Measurements from ENCODE around the gene HNRNPC.
"Not testable (repeated sequence)": the region's sequence is repeated elsewhere in the genome, so short reads cannot be mapped to it uniquely, and the experiment has no call there.

The HNRNPC gene

GRCh38 chr14:21215879-21216251 lies 53.4 kb downstream of the HNRNPC start:
- no peaks in the 10 kb centered on the region for H3K9me3 ChIP-seq (ENCODE audit: control insufficient read depth in 5 of 5, low read length in 5 of 5)
- H3K27me3 ChIP-seq (ENCODE audit: control insufficient read depth in 5 of 5, insufficient read depth in 4 of 5, low read length in 5 of 5), result no peaks in the 10 kb centered on the region
- peaks cover 0 to 9% (median 3%) of the 10 kb centered on the region in 5 donors for H3K4me1 ChIP-seq (ENCODE audit: control insufficient read depth in 5 of 5, insufficient read depth in 5 of 5, low read length in 5 of 5)
- no peak overlapping the region for H3K27ac ChIP-seq (ENCODE audit: low read depth, low read length)
- no peak overlapping the region for H3K9ac ChIP-seq (ENCODE audit: low read length in 5 of 5)
- H3K36me3 ChIP-seq (ENCODE audit: control insufficient read depth in 5 of 5, insufficient read depth in 5 of 5, low read length in 5 of 5), result peaks cover 43 to 79% (median 57%) of the 10 kb centered on the region in 5 donors
- H3K4me3 ChIP-seq (ENCODE audit: low read depth in 1 of 5, low read length in 5 of 5), result no peak overlapping the region

- Histone ChIP-seq H3K27ac (ENCODE audit: low read depth, low read length) (no peak overlapping the region), H3K27me3 (ENCODE audit: control insufficient read depth in 5 of 5, insufficient read depth in 4 of 5, low read length in 5 of 5) (no peaks in the 10 kb centered on the region), H3K9ac (ENCODE audit: low read length in 5 of 5) (peak overlapping the region in 1 of 5 donors; percentile 24), H3K36me3 (ENCODE audit: control insufficient read depth in 5 of 5, insufficient read depth in 5 of 5, low read length in 5 of 5) (peaks cover 43 to 75% (median 53%) of the 10 kb centered on the region in 5 donors), H3K4me3 (ENCODE audit: low read depth in 1 of 5, low read length in 5 of 5) (no peak overlapping the region), H3K4me1 (ENCODE audit: control insufficient read depth in 5 of 5, insufficient read depth in 5 of 5, low read length in 5 of 5) (peaks cover 0 to 9% (median 3%) of the 10 kb centered on the region in 5 donors), H3K9me3 (ENCODE audit: control insufficient read depth in 5 of 5, low read length in 5 of 5) (no peaks in the 10 kb centered on the region)
Observed at GRCh38 chr14:21215130-21215878, 53.9 kb downstream of the HNRNPC start.

- Histone ChIP-seq H3K4me3 (ENCODE audit: low read depth in 1 of 5, low read length in 5 of 5) (no peak overlapping the region), H3K9ac (ENCODE audit: low read length in 5 of 5) (no peak overlapping the region), H3K27ac (ENCODE audit: low read depth, low read length) (no peak overlapping the region), H3K9me3 (ENCODE audit: control insufficient read depth in 5 of 5, low read length in 5 of 5) (no peaks in the 10 kb centered on the region), H3K4me1 (ENCODE audit: control insufficient read depth in 5 of 5, insufficient read depth in 5 of 5, low read length in 5 of 5) (peaks cover 0 to 7% (median 3%) of the 10 kb centered on the region in 5 donors), H3K36me3 (ENCODE audit: control insufficient read depth in 5 of 5, insufficient read depth in 5 of 5, low read length in 5 of 5) (peaks cover 51 to 78% (median 63%) of the 10 kb centered on the region in 5 donors), H3K27me3 (ENCODE audit: control insufficient read depth in 5 of 5, insufficient read depth in 4 of 5, low read length in 5 of 5) (no peaks in the 10 kb centered on the region)
Observed at GRCh38 chr14:21213652-21214051, 55.6 kb downstream of the HNRNPC start.

GRCh38 chr14:21212824-21213223 lies 56.4 kb downstream of the HNRNPC start:
- not testable (repeated sequence) for H3K27ac ChIP-seq (ENCODE audit: low read depth, low read length); H3K9ac ChIP-seq (ENCODE audit: low read length in 5 of 5); H3K27me3 ChIP-seq (ENCODE audit: control insufficient read depth in 5 of 5, insufficient read depth in 4 of 5, low read length in 5 of 5); H3K4me3 ChIP-seq (ENCODE audit: low read depth in 1 of 5, low read length in 5 of 5); H3K9me3 ChIP-seq (ENCODE audit: control insufficient read depth in 5 of 5, low read length in 5 of 5); H3K4me1 ChIP-seq (ENCODE audit: control insufficient read depth in 5 of 5, insufficient read depth in 5 of 5, low read length in 5 of 5)
- H3K36me3 ChIP-seq (ENCODE audit: control insufficient read depth in 5 of 5, insufficient read depth in 5 of 5, low read length in 5 of 5), result peaks cover 59 to 83% (median 71%) of the 10 kb centered on the region in 5 donors

GRCh38 chr14:21211509-21211908 lies 57.7 kb downstream of the HNRNPC start:
- no peak overlapping the region for H3K9ac ChIP-seq (ENCODE audit: low read length in 5 of 5)
- H3K27me3 ChIP-seq (ENCODE audit: control insufficient read depth in 5 of 5, insufficient read depth in 4 of 5, low read length in 5 of 5), result no peaks in the 10 kb centered on the region
- H3K4me1 ChIP-seq (ENCODE audit: control insufficient read depth in 5 of 5, insufficient read depth in 5 of 5, low read length in 5 of 5), result peaks cover 0 to 3% (median 0%) of the 10 kb centered on the region in 5 donors
- H3K4me3 ChIP-seq (ENCODE audit: low read depth in 1 of 5, low read length in 5 of 5), result no peak overlapping the region
- peaks cover 62 to 88% (median 81%) of the 10 kb centered on the region in 5 donors for H3K36me3 ChIP-seq (ENCODE audit: control insufficient read depth in 5 of 5, insufficient read depth in 5 of 5, low read length in 5 of 5)
- no peak overlapping the region for H3K27ac ChIP-seq (ENCODE audit: low read depth, low read length)
- H3K9me3 ChIP-seq (ENCODE audit: control insufficient read depth in 5 of 5, low read length in 5 of 5), result no peaks in the 10 kb centered on the region

- Histone ChIP-seq H3K27me3 (ENCODE audit: control insufficient read depth in 5 of 5, insufficient read depth in 4 of 5, low read length in 5 of 5) (no peaks in the 10 kb centered on the region), H3K9ac (ENCODE audit: low read length in 5 of 5) (no peak overlapping the region), H3K27ac (ENCODE audit: low read depth, low read length) (no peak overlapping the region), H3K36me3 (ENCODE audit: control insufficient read depth in 5 of 5, insufficient read depth in 5 of 5, low read length in 5 of 5) (peaks cover 64 to 89% (median 80%) of the 10 kb centered on the region in 5 donors), H3K9me3 (ENCODE audit: control insufficient read depth in 5 of 5, low read length in 5 of 5) (no peaks in the 10 kb centered on the region), H3K4me1 (ENCODE audit: control insufficient read depth in 5 of 5, insufficient read depth in 5 of 5, low read length in 5 of 5) (peaks cover 0 to 3% (median 0%) of the 10 kb centered on the region in 5 donors), H3K4me3 (ENCODE audit: low read depth in 1 of 5, low read length in 5 of 5) (no peak overlapping the region)
Observed at GRCh38 chr14:21210023-21210422, 59.2 kb downstream of the HNRNPC start.

- H3K27ac ChIP-seq (ENCODE audit: low read depth, low read length), result no peak overlapping the region
- no peaks in the 10 kb centered on the region for H3K27me3 ChIP-seq (ENCODE audit: control insufficient read depth in 5 of 5, insufficient read depth in 4 of 5, low read length in 5 of 5)
- no peak overlapping the region for H3K9ac ChIP-seq (ENCODE audit: low read length in 5 of 5)
- H3K9me3 ChIP-seq (ENCODE audit: control insufficient read depth in 5 of 5, low read length in 5 of 5), result no peaks in the 10 kb centered on the region
- H3K36me3 ChIP-seq (ENCODE audit: control insufficient read depth in 5 of 5, insufficient read depth in 5 of 5, low read length in 5 of 5), result peaks cover 68 to 88% (median 72%) of the 10 kb centered on the region in 5 donors
- H3K4me1 ChIP-seq (ENCODE audit: control insufficient read depth in 5 of 5, insufficient read depth in 5 of 5, low read length in 5 of 5), result peaks cover 0 to 3% (median 0%) of the 10 kb centered on the region in 5 donors
- no peak overlapping the region for H3K4me3 ChIP-seq (ENCODE audit: low read depth in 1 of 5, low read length in 5 of 5)
Observed at GRCh38 chr14:21209185-21209584, 60.1 kb downstream of the HNRNPC start.

GRCh38 chr14:21208554-21208953 lies 60.7 kb downstream of the HNRNPC start:
- no peak overlapping the region for H3K27ac ChIP-seq (ENCODE audit: low read depth, low read length)
- H3K4me3 ChIP-seq (ENCODE audit: low read depth in 1 of 5, low read length in 5 of 5), result no peak overlapping the region
- H3K4me1 ChIP-seq (ENCODE audit: control insufficient read depth in 5 of 5, insufficient read depth in 5 of 5, low read length in 5 of 5), result no peaks in the 10 kb centered on the region
- peaks cover 65 to 88% (median 66%) of the 10 kb centered on the region in 5 donors for H3K36me3 ChIP-seq (ENCODE audit: control insufficient read depth in 5 of 5, insufficient read depth in 5 of 5, low read length in 5 of 5)
- H3K9me3 ChIP-seq (ENCODE audit: control insufficient read depth in 5 of 5, low read length in 5 of 5), result no peaks in the 10 kb centered on the region
- no peak overlapping the region for H3K9ac ChIP-seq (ENCODE audit: low read length in 5 of 5)
- no peaks in the 10 kb centered on the region for H3K27me3 ChIP-seq (ENCODE audit: control insufficient read depth in 5 of 5, insufficient read depth in 4 of 5, low read length in 5 of 5)

GRCh38 chr14:21206753-21207684 lies 62.2 kb downstream of the HNRNPC start:
- Histone ChIP-seq H3K9ac (ENCODE audit: low read length in 5 of 5) (no peak overlapping the region), H3K27ac (ENCODE audit: low read depth, low read length) (no peak overlapping the region), H3K9me3 (ENCODE audit: control insufficient read depth in 5 of 5, low read length in 5 of 5) (no peaks in the 10 kb centered on the region), H3K27me3 (ENCODE audit: control insufficient read depth in 5 of 5, insufficient read depth in 4 of 5, low read length in 5 of 5) (no peaks in the 10 kb centered on the region), H3K4me3 (ENCODE audit: low read depth in 1 of 5, low read length in 5 of 5) (no peak overlapping the region), H3K4me1 (ENCODE audit: control insufficient read depth in 5 of 5, insufficient read depth in 5 of 5, low read length in 5 of 5) (peaks cover 0 to 5% (median 2%) of the 10 kb centered on the region in 5 donors), H3K36me3 (ENCODE audit: control insufficient read depth in 5 of 5, insufficient read depth in 5 of 5, low read length in 5 of 5) (peaks cover 50 to 73% (median 62%) of the 10 kb centered on the region in 5 donors)
